Activated T-cell treated with anti-CD3 and anti-CD28 coated beads for 1 hour (primary cell): Measurements from ENCODE around the gene MFN2.
A peak's percentile ranks its signal among the peaks of the same experiment; 100 is the strongest.
"Not testable (repeated sequence)": the region's sequence is repeated elsewhere in the genome, so short reads cannot be mapped to it uniquely, and the experiment has no call there.

Experiments
- DNase-seq: peaks from one replicate; pipeline ENCODE4 v3.0.0-alpha.2; 2020; ENCODE audit warnings: low read depth

MFN2 gene

DNA sequence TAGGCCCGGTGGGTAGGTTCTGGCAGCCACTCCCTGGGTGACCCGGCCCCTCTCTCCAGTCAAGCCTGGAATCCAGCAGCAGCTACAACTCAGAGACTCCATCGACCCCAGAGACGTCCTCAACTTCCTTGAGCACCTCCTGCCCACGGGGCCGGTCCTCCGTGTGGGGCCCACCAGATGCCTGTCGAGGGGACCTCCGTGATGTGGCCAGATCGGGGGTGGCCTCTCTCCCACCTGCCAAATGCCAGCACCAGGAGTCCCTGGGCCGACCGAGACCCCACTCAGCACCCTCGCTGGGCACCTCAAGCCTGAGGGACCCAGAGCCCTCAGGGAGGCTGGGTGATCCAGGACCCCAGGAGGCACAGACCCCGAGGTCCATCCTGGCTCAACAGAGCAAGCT is 41.8 kb downstream of the MFN2 start:
- DNase-seq: no peak

DNA sequence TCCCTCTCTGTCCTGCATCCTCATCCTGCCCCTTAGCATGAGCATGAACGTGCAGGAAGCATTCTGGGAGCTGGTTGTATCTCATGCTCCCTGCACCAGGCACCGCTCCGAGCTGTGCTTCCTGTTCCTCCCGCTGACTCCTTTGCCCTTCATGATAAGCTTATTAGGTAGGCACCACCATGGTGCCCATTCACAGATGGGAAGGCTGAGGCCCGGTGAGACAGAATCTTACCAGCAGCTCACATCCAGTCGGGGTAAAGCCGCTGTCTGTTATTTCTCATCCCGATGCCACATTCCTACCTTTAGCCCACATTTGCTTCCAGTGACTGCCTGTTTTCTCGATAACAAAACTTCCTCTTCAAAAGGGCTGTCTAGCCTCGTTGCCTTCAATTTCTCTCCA is 46.3 kb downstream of the MFN2 start:
- no peak for DNase-seq

DNA sequence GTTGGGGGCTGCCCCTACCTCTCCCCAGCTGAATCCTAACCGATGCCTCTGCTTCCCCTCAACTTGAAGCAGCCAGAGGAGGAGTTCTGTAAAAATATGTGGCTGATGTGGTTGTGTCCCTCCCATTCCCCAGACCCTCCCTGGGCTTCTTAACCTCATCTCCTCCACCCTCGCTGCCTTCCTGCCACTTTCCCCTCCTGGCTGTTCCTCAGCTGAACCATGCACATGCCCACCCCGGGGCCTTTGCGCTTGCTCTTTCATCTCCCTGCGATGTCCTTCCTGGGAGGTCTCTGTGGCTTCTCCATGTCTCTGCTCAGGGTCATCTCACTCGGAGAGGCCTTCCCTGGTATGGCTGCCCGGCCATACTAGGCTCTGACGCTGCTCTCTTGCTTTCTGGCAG is 48.0 kb downstream of the MFN2 start:
- DNase-seq: no peak

DNA sequence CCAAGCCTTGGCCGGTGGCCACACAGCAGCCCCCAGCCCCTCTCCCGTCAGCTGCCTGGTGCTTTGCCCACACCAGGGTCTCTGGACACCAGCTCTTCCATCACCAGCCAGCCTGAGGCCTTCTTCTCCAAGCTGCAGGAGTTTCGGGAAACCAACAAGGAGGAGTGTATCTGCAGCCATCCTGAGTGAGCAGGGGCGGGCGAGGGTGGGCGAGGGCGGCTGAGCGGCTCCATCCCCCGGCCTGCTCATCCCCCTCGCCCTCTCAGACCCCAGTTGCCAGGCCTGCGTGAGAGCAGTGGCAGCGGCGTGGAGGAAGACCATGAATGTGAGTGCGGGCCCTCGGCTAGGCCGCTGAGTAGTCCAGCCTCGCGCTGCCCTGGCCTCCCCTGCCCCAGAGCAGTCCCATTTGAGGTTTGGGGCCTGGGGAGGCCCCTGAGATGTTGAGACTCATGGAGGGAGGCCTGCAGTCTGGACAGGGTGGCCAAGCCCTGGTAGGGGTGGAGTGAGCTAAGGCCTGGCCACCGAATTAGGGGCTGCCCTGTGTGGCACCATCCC is 48.8 kb downstream of the MFN2 start:
- no peak for DNase-seq

DNA sequence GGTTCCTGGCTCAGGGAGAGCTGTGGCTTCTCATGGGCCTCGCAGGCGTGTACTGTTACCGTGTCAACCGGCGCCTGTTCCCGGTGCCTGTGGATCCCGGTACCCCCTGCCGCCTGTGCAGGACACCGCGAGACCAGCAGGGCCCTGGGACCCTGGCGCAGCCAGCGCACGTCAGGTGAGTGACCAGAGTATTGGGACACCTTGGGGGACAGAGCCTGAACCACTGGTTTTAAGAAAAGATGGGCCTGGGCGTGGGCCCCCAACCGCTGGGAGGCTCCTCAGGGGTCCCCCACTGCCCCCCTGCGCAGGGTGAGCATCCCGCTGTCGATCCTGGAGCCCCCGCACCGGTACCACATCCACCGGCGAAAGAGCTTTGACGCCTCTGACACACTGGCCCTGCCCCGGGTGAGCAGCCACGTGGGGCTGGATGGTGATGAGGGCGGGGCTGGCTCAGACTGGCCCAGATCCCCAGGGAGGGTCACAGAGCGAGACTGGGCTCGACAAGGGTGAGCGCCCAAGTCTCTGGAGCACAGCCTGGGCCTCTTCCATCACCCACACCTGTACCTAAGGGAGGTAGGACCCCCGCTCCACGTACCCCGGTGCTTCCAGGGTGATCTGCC is 49.6 kb downstream of the MFN2 start:
- DNase-seq: no peak

DNA sequence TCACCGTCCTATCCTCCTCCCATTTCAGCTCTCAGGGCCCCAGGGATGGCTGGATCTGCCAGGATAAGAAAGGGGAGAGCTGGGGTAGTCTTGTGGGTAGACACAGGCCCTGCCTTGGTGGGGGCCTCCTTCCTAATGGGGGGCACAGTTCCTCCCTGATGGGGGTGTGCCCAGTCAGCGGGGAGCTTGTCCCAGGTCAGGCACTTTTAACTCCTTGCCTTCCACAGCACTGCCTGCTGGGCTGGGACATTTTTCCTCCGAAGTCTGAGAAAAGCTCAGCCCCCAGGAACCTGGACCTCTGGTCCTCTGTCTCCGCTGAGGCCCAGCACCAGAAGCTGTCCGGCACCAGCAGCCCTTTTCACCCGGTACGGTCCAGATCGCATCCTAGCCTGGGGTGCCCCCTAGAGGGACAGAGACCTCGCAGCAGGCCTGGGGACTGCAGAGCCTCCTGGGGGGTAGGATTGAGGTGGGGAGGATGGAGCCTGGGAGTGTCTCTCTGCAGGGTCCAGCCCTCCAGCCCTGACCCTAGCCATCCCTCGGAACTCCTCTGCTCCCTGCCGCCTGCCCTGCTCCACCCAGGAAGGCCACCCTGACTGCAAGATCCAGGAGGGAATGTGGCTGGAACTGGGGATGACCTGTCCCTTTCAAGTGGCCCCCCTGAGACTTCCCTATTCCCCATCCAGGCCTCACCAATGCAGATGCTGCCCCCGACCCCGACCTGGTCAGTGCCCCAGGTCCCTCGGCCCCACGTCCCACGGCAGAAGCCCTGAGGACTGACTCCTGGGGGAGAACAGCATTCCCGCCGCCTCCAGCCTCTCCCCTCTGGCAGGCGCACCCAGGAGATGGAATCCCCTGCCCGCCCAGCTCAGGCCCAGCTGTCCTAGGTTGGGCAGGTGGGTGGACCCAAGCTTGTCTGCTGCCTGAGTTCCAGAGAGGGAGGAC is 51.1 kb downstream of the MFN2 start:
- peak; percentile 5 for DNase-seq

DNA sequence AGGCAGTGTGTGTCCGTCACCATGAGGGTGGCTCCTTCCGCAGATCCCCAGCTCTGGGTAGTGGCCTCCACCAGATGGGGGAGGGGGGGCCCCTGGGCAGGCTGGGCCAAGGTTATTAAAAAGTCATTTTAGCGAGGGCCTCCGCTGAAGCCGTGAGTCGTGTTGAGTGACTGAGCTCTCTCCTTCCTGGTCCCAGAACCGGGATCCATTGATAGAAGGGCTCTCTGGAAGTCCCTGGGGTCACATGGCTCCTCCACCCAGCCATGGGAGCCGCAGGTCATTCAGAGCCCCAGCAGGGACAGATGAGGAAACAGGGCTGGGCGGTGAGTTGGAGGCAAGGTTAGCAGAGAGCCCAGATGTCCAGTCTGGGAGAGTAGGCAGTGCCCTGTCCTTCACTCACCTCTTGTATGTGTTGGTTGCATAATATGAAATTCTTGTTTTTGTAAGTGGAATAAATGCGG is 51.9 kb downstream of the MFN2 start:
- DNase-seq: no peak

DNA sequence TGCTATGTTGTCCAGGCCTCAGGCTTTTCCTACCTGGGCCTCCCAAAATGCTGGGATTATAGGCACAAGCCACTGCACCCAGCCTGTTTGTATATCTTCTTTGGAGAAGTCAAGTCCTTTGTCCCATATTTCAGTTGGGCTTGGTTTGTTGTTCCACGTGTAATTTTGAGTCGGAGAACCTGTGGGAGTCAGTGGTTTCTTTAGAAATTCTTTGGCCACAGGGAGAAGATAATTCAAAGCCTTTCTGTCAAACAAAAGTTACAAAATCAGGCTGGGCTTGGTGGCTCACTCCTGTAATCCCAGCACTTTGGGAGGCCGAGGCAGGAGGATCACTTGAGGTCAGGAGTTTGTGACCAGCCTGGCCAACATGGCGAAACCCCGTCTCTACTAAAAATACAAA is 53.2 kb downstream of the MFN2 start:
- not testable (repeated sequence) for DNase-seq

DNA sequence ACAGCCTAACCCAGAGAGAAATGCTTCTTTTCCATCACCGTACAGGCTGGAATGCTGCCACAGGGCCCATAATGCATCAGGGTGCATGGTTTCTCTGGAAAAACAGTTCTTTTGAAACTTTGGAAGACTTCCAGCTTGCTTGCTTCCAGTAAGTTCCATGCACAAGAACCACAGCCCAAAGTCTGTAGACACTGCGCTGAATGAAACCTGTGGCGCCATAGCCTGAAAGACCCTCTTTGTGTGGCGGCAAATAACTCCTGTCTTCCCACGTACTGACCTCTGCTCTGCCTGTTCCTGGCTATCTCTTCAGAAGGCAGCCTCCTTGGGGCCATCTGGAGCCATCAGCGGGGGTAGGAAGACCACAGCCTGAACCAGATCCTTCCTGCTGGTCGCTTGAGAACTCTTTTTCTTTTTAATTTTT is 54.1 kb downstream of the MFN2 start:
- DNase-seq: no peak

DNA sequence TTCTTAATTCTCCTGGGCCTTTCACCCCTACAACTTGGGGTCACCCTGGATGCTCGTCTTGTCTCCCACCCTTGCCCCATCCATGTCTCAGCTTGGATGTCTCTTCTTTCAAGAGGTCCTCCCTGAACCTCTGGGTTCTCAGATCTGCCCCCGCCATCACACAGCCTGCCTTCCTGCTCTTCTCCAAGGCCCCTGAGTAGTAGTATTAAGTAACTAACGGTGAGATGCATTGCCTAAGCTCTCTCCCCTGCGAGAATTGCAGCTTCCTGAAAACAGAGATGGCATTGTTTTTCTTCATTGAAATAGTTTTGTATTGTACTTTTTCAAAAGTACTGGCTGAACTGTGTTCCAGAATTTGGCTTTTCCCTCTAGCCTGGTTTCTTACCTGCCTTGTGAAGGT is 55.1 kb downstream of the MFN2 start:
- no peak for DNase-seq

DNA sequence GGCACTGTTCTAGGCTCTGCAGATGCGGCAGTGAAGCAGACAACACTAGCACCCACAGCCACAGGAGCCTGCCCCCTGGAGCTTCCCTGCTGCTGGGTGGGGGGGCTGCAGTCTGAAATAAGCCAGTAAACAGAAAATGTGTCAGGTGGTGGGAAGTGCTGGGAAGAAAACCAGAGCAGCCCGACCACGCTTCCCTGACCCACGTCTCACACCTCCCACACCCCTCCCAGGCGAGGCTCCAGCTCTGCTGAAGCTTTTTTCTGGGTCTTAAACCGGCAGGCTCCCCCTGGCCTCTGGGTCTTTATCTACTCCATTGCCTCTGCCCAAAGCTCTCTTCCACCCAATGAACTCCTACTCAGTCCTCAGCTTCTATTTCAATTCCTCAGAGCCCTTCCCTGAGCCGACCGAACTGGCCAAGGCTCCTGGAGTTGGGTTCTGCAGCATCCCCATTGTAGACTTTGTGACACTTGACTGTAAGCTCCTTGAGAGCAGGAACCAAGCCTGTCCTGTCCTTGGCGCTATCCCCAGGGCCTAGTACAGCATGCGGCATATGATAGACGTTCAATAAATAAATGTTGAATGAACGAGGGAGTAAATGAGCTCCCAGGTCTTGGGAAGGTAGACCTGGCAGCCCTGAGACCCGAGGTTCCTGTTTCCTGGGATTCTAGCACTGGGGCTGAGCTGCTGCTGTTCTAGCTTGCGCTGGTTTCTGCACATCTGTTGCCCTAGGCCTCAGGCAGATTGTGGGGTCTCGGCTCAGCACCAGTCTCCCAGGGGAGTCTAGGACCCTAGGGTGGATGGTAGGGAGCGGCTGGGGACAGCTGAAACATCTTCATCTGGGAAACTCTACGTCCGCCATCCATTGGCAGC is 57.5 kb downstream of the MFN2 start:
- no peak for DNase-seq

DNA sequence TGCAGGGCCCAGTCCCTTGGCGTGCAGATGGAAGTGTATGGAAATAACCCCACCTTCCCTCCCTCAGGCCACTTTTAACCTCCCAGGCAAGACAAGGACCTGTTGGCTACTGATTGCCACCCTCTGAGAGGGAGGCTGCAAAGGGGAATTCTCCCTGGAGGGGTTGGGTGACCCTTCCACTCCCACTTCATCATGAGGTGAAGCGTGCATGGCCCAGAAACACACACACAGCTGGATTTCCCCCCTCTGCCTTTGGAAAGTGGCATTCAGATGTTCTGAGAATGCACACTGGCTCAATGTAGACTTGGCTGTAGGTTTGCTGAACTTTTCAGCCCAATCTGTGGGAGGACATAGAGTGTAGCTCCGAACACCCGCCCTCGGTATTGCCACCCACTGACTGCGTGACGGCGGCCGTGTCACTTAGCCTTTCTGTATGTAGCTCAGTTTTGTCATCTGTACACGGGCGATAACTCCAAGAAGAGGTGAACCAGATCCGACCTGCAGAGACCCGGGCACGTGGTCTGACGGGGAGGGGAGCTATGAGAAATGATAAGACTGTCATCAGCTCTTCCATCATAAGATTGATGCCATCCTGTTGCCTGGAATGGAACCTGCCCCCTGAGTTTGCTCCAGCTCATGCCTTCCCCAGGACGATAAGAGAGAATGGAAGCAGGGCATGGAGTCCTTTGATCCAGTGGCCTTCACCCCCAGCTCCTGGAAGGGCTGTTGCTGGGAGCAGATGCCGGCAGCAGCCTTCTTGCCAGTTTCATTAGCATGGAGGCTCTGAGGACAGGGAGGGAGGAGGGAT is 58.3 kb downstream of the MFN2 start:
- DNase-seq: no peak

DNA sequence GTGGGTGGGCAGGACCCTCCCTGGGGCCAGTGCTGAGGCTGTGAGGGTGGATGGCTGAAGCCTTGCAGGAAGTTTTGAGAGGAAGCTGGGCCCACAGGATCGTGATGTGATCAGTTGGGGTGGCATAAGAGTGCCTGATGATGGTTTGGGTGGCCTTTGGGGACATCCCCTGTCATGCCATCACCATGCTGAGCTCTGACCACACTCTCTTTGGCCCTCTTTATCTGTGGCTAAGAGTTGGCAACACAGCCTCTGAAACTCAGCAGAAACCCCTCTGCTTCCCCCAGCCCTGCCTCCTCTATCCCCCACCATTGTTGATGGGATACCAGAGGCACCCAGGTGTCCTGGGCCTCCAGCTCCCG is 58.9 kb downstream of the MFN2 start:
- DNase-seq: no peak

DNA sequence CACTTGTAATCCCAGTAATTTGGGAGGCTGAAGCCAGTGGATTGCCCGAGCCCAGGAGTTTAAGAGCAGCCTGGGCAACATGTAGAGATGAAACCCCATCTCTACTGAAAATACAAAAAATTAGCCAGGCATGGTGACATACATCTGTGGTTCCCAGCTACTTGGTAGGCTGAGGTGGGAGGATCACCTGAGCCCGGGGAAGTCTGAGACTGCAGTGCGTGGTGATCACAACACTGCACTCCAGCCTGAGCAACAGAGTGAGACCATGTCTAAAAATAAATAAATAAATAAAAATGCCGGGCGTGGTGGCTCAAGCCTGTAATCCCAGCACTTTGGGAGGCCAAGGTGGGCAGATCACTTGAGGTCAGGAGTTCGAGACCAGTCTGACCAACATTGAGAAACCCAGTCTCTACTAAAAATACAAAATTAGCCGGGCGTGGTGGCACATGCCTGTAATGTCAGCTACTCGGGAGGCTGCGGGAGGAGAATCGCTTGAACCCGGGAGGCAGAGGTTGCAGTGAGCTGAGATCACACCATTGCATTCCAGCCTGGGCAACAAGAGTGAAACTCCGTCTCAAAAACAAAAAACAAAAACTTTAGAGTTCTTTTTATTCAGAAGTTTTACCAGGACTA is 59.7 kb downstream of the MFN2 start:
- DNase-seq: not testable (repeated sequence)

DNA sequence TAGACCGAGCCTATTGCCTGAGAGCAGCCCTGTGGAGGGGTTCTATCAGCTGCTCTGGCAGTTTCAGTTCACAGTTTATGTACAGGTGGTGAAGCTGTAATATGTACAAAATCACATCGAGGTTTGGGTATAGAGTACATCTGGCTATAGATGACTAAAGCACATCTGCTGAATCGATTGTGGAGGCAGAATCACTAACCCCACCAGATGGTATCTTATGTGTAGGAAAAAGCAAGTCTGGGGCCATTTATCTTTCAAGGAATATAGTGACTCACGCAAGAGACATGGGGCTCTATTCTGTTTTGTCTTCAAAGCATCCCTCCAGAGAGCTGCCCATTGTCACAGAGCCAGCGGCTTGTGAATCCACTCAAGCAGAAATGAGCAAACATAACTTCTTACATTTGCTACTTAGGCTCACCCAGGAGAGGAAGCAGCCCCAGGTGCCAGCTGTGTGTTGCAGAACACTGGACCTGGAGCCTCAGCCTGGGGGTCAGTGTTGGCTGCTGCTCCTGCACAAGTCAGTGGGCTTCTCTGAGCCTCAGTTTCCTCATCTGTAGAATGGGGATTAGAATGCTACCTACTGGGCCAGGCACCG is 60.3 kb downstream of the MFN2 start:
- no peak for DNase-seq

DNA sequence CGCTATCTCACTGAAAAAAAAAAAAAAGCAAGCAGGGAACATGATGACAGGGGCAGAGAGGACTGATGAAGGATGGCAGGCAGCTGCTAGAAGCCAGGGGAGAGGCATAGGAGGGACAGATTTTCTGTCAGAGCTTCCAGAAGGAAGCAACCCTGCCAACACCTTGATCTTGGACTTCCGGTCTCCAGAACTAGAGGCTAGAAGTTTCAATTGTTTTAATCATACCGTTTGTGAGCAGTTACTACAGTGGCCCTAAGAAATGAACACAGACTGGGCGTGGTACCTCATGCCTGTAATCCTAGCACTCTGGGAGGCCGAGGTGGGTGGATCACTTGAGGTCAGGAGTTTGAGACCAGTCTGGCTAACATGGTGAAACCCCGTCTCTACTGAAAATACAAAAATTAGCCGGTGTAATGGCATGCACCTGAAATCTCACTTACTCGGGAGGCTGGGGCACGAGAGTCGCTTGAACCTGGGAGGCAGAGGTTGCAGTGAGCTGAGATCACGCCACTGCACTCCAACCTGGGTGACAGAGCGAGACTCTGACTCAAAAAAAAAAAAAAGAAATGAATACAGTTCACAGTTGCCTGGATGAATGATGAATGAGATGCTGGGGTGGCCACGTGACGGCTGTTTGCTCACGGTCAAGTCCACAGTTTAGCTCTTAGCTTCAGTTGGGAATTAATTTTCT is 64.1 kb downstream of the MFN2 start:
- not testable (repeated sequence) for DNase-seq

DNA sequence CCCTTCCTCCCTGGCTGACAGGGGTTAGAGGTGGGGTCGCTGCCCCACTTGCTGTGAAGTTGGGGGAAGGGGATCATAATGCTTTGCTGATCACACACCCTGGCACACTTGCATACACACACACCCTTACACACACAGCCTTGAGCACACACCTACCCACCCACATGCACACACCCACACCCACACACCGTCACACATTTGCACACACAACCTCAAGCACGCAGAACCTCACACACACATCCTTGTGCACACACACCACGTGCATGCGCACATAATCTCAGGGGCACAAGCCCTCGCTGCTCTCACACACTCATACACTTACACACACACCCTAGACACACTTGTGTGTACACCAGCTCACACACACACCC is 66.5 kb downstream of the MFN2 start:
- DNase-seq: no peak

DNA sequence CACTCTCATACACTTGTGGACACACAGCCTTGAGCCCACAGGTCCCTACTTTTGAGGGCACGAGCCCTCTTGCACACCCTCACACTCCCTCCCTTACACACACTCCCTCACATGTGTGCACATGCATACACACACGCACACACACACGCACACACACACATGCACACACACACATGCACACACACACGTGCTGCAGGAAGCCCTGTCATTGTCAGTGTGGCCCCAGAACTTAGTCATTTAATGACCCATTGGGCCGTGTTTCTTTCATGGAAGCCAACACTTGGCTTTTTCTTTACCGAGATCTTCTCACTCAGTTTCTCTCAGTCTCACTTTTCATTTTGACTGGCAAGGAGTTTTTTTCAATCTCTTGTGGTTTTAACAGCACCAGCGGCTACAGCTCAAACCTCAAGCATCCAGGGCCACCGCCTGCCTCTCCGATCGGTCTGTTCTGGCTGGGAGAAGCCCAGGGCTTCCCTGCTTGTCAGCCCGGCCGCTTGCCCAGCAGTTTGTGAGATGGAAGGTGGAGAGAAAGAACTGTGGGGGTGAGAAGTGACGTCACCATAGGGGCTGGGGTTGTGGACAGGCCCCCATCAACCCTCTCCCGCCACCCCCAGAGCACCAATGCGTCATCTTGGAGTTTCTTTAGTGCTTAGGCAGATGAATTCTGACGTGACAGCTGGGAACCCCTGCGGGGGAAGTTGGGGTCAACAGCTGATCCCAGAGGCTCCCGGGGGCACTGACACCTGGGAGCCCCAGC is 67.1 kb downstream of the MFN2 start:
- DNase-seq: no peak

DNA sequence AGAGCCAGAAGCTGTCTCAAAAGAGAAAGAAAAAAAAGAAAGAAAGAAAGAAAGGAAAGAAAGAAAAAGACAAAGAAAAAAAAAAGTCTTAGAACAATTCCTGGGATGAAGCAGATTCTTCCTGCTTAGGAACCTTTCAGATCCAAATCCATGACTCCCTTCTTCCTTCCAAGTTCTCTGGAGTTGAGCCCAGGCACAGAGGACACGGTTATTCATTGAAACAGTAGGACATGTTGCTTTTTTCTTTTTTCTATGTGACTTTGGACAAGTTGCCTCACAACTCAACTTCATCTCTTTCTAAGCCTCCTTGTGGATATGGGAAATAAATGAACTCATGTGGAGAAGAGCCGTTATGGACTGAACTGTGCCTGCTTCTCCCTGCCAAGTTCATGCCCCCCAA is 68.1 kb downstream of the MFN2 start:
- no peak for DNase-seq
